Cardiac muscle cell (in vitro differentiated cells and primary cell): Measurements from ENCODE around the gene SMU1. TPM values are rescaled to one million over a fixed set of nuclear protein-coding genes. Genes with fewer than 3 reads are reported as not detected.

ENCODE experiments used
- DNase-seq, 2 donors: peaks; one replicate each; pipeline versions ENCODE4 v3.0.0 to v3.0.0-alpha.2; 2010 to 2017; ENCODE audit warnings: low read depth in 1 of 2, low spot score in 1 of 2
- H3K27ac ChIP-seq: fragments of 200-600 bp; sonication (generic); 2 replicates; pipeline ENCODE4 v1.5.1; 2016
- H3K27me3 ChIP-seq: fragments of 200-600 bp; sonication (generic); 2 replicates; pipeline ENCODE4 v1.6.0; 2016; ENCODE audit warnings: control low read depth
- H3K36me3 ChIP-seq: fragments of 200-600 bp; sonication (generic); 2 replicates; pipeline ENCODE4 v1.5.1; 2016; ENCODE audit warnings: control low read depth
- H3K4me1 ChIP-seq: fragments of 200-600 bp; sonication (generic); 2 replicates; pipeline ENCODE4 v1.8.1; 2017; ENCODE audit warnings: low read depth, mild to moderate bottlenecking, mixed run types
- H3K4me3 ChIP-seq: fragments of 200-600 bp; sonication (generic); 2 replicates; pipeline ENCODE4 v1.5.1; 2016; ENCODE audit warnings: mild to moderate bottlenecking
- H3K9me3 ChIP-seq: fragments of 200-600 bp; sonication (generic); 2 replicates; pipeline ENCODE4 v1.5.1; 2017; ENCODE audit warnings: low read depth, mild to moderate bottlenecking, control low read depth
- CTCF ChIP-seq: IDR thresholded peaks from 2 replicates; pipeline ENCODE4 v1.5.1; 2012; ENCODE audit warnings: low read depth, mild to moderate bottlenecking, low read length
- polyA plus RNA-seq: library from polyadenylated mRNA; unstranded; fragments of >200 nt; fragmentation: Nextera tagmentation; extraction: Ambion mirVana; gene quantifications from 2 replicates; pipeline ENCODE4 v1.2.1, GENCODE V29; 2016
- total RNA-seq: library from RNA; depleted of rRNA; stranded (reverse); fragments of >200 nt; gene quantifications from 2 replicates; pipeline ENCODE4 v1.2.3, GENCODE V29; 2016

SMU1 gene
- total and polyA plus RNA-seq, 2 experiments from 2014 or later: 16.4 TPM

DNA sequence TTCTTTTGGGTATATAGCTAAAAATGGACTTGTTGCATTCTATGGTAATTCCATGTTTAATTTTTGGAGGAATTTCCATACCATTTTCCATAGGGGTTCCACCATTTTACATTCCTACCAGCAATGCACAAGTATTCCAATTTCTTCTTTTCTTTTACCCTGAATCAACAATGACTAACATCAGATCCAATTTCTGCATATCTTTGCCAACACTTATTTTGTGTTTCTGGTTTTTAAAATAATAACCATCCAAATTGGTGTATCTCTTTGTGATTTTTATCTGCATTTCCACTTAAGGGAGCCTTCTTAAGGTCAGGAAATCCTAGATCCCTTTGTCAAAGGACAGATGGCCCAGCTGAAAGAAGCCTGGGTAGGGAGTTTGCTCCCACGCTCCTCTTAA, 29.5 kb upstream of the SMU1 start:
- no peaks in the 10 kb centered on the region for H3K36me3 ChIP-seq
- H3K9me3 ChIP-seq: no peaks in the 10 kb centered on the region
- peaks cover 4% of the 10 kb centered on the region for H3K4me1 ChIP-seq
- no peak for DNase-seq
- H3K27ac ChIP-seq: no peak overlapping the region
- H3K27me3 ChIP-seq: no peaks in the 10 kb centered on the region
- no peak overlapping the region for H3K4me3 ChIP-seq
- TF ChIP-seq CTCF: no peak

DNA sequence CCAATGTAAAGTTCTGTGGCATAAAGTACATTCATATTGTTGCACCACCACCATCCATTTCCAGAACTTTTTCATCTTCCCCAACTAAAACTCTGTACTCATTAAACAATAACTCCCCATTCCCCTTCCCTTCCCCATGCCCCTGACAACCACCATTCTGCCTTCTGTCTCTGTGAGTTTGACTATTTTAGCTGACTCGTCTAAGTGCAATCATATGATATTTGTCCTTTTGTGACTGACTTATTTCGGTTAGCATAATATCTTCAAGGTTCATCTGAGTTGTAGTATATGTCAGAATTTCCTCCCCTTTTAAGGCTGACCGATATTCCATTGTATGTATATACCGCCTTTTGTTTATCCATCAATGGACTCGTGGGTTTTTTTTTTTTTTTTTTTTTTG, 29.0 kb upstream of the SMU1 start:
- Histone ChIP-seq H3K27me3 (no peaks in the 10 kb centered on the region), H3K9me3 (no peaks in the 10 kb centered on the region), H3K4me1 (peaks cover 4% of the 10 kb centered on the region), H3K36me3 (no peaks in the 10 kb centered on the region), H3K27ac (no peak overlapping the region), H3K4me3 (no peak overlapping the region)
- no peak for TF ChIP-seq CTCF
- DNase-seq: no peak

- Histone ChIP-seq H3K27me3 (no peaks in the 10 kb centered on the region), H3K4me3 (no peak overlapping the region), H3K27ac (no peak overlapping the region), H3K36me3 (no peaks in the 10 kb centered on the region), H3K9me3 (no peaks in the 10 kb centered on the region), H3K4me1 (peaks cover 4% of the 10 kb centered on the region)
- TF ChIP-seq CTCF: no peak
- no peak for DNase-seq
These were observed 27.9 kb upstream of the SMU1 start for GRCh38 chr9:33104401-33104800.

DNA sequence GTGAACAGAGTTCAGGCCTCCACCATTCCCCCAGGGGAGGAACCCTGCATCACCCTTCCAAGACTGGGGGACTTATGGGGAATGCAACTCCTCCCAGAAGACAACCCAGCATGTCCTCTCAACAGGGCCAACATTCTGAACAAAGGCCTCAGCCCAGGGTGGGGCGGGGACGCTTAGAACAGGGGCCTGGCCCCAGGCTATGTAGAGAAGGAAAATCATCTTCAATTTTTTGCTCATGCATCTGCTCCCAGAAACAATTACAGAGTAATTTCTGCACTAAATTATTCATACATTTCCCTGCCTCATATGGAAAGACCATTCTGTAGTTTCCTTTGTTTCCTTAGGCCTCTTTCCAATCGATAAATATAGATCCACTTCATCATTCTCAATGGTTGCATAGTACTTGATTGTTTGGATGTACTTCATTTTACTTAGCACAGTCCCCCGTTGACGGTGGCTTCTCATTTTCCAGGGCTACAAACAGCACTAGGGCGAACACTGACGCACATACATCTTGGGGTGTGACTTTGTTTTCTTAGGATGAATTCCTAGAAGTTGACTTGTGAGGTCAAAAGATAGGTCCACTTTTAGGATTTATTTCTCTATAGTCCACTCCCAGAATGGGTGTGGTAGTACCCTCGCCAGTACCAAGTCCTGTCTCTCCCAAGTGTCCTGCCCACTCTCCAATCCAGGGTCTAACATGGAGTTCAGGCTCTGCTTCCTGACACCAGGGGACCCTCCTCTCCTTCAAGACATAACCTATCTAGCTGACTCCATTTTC, 27.2 kb upstream of the SMU1 start:
- H3K9me3 ChIP-seq: no peaks in the 10 kb centered on the region
- H3K36me3 ChIP-seq: no peaks in the 10 kb centered on the region
- H3K27me3 ChIP-seq: no peaks in the 10 kb centered on the region
- TF ChIP-seq CTCF: no peak
- peaks cover 4% of the 10 kb centered on the region for H3K4me1 ChIP-seq
- no peak for DNase-seq
- H3K27ac ChIP-seq: no peak overlapping the region
- no peak overlapping the region for H3K4me3 ChIP-seq

- DNase-seq: no peak
- Histone ChIP-seq H3K4me1 (peaks cover 4% of the 10 kb centered on the region), H3K4me3 (no peak overlapping the region), H3K9me3 (no peaks in the 10 kb centered on the region), H3K27me3 (no peaks in the 10 kb centered on the region), H3K27ac (no peak overlapping the region), H3K36me3 (no peaks in the 10 kb centered on the region)
- TF ChIP-seq CTCF: no peak
These were observed 26.2 kb upstream of the SMU1 start for GRCh38 chr9:33102551-33103210.
